ENCODE measurements around the gene EAF2.

The EAF2 gene

GRCh38 chr3:121836481-121836880, 1.5 kb downstream of the EAF2 start:
- no peaks in the 10 kb centered on the region for H3K79me1 ChIP-seq (ENCODE audit: low read depth, low read length)
- H3K4ac ChIP-seq (ENCODE audit: low read length) = no peak overlapping the region
- peaks cover 0 to 7% of the 10 kb centered on the region in 2 donors for H3K9me3 ChIP-seq (replicated peaks in 1 of 2; ENCODE audit: control insufficient read depth in 2 of 2, insufficient read depth in 1 of 2, low read depth in 1 of 2, low read length in 2 of 2)
- no peak overlapping the region for H2AK5ac ChIP-seq (ENCODE audit: low read depth, low read length)
- no peak overlapping the region for H3K27ac ChIP-seq (replicated peaks; ENCODE audit: low read length)
- no peak overlapping the region for H4K91ac ChIP-seq (ENCODE audit: low read depth, low read length, poor library complexity)
- H3K14ac ChIP-seq (ENCODE audit: low read length) = no peak overlapping the region
- H3K23ac ChIP-seq (ENCODE audit: low read depth, low read length, poor library complexity) = no peak overlapping the region
- no peak for DNase-seq (ENCODE audit: low spot score)
- H3K18ac ChIP-seq (ENCODE audit: low read length) = no peak overlapping the region
- peaks cover 0 to 5% (median 0%) of the 10 kb centered on the region in 3 experiments for H3K27me3 ChIP-seq (ENCODE audit: control insufficient read depth in 3 of 3, insufficient read depth in 3 of 3, low read depth in 1 of 3, low read length in 3 of 3)
- H3K36me3 ChIP-seq (replicated peaks in 1 of 2; ENCODE audit: control insufficient read depth in 2 of 2, insufficient read depth in 2 of 2, low read length in 2 of 2) = peaks cover 2 to 26% of the 10 kb centered on the region in 2 donors
- H3K4me2 ChIP-seq (ENCODE audit: insufficient read depth, low read length, poor library complexity, severe bottlenecking) = no peak overlapping the region
- H3K4me3 ChIP-seq (ENCODE audit: low read length in 2 of 2) = no peak overlapping the region
- H2BK12ac ChIP-seq (ENCODE audit: low read length) = no peak overlapping the region
- no peak overlapping the region for H2BK5ac ChIP-seq (ENCODE audit: low read length)
- H2BK120ac ChIP-seq (ENCODE audit: low read depth, low read length) = no peak overlapping the region
- WGBS, 2 donors (ENCODE audit: extremely low coverage in 2 of 2, insufficient read length in 2 of 2, insufficient replicate concordance in 1 of 2) = no CpG with 5 or more reads among the region's 3 CpGs
- H2AFZ ChIP-seq (ENCODE audit: low read length) = no peak overlapping the region
- no peak overlapping the region for H2BK15ac ChIP-seq (ENCODE audit: low read length)
- H3K4me1 ChIP-seq (ENCODE audit: control insufficient read depth in 2 of 2, insufficient read depth in 1 of 2, low read depth in 1 of 2, low read length in 2 of 2) = peaks cover 2 to 3% of the 10 kb centered on the region in 2 donors
- H3K9ac ChIP-seq (ENCODE audit: low read depth, low read length, poor library complexity) = no peak overlapping the region
- H4K8ac ChIP-seq (ENCODE audit: low read depth, low read length) = no peak overlapping the region

DNA sequence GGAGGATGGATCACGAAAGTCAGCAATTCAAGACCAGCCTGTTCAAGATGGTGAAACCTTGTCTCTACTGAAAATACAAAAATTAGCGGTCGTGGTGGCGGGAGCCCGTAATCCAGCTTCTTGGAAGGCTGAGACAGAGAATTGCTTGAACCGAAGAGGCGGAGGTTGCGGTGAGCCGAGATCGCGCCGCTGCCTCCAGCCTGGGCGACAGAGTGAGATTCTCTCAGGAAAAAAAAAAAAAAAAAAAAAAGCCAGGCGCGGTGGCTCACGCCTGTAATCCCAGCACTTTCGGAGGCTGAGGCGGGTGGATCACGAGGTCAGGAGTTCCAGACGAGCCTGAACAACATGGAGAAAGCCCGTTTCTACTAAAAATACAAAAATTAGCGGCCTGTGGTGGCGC, 5.0 kb downstream of the EAF2 start:
- Histone ChIP-seq H2BK12ac (ENCODE audit: low read length) (no peak overlapping the region), H3K9ac (ENCODE audit: low read depth, low read length, poor library complexity) (no peak overlapping the region), H3K4me3 (ENCODE audit: low read length in 2 of 2) (no peak overlapping the region), H2BK120ac (ENCODE audit: low read depth, low read length) (no peak overlapping the region), H4K8ac (ENCODE audit: low read depth, low read length) (no peak overlapping the region), H3K9me3 (replicated peaks in 1 of 2; ENCODE audit: control insufficient read depth in 2 of 2, insufficient read depth in 1 of 2, low read depth in 1 of 2, low read length in 2 of 2) (no peaks in the 10 kb centered on the region), H4K91ac (ENCODE audit: low read depth, low read length, poor library complexity) (no peak overlapping the region), H2AK5ac (ENCODE audit: low read depth, low read length) (no peak overlapping the region), H3K27ac (replicated peaks; ENCODE audit: low read length) (no peak overlapping the region), H3K36me3 (replicated peaks in 1 of 2; ENCODE audit: control insufficient read depth in 2 of 2, insufficient read depth in 2 of 2, low read length in 2 of 2) (no peaks in the 10 kb centered on the region), H3K18ac (ENCODE audit: low read length) (no peak overlapping the region), H3K4me2 (ENCODE audit: insufficient read depth, low read length, poor library complexity, severe bottlenecking) (no peak overlapping the region), H3K27me3 (ENCODE audit: control insufficient read depth in 3 of 3, insufficient read depth in 3 of 3, low read depth in 1 of 3, low read length in 3 of 3) (peaks cover 0 to 5% (median 0%) of the 10 kb centered on the region in 3 experiments), H3K23ac (ENCODE audit: low read depth, low read length, poor library complexity) (no peak overlapping the region), H2BK5ac (ENCODE audit: low read length) (no peak overlapping the region), H3K14ac (ENCODE audit: low read length) (no peak overlapping the region), H3K79me1 (ENCODE audit: low read depth, low read length) (no peaks in the 10 kb centered on the region), H3K4ac (ENCODE audit: low read length) (no peak overlapping the region), H2AFZ (ENCODE audit: low read length) (no peak overlapping the region), H2BK15ac (ENCODE audit: low read length) (no peak overlapping the region), H3K4me1 (ENCODE audit: control insufficient read depth in 2 of 2, insufficient read depth in 1 of 2, low read depth in 1 of 2, low read length in 2 of 2) (no peaks in the 10 kb centered on the region)
- WGBS, 2 donors (ENCODE audit: extremely low coverage in 2 of 2, insufficient read length in 2 of 2, insufficient replicate concordance in 1 of 2) = no CpG with 5 or more reads among the region's 23 CpGs
- no peak for DNase-seq (ENCODE audit: low spot score)

DNA sequence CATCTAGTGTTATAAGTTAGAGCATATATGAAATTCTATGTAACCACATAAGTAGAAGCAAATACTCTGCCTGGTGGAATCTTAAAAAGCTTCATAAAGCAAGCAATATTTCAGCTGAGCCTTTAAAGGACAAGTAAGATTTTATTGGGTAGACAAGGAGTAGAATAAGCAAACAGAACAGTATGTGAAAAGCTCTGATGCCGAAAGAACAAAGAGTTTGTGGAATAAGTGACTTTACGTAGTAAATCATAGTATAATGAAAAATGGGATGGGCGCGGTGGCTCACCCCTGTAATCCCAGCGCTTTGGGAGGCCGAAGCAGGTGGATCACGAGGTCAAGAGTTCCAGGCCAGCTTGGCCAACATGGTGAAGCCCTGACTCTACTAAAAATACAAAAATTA, 9.9 kb downstream of the EAF2 start:
- H3K4me2 ChIP-seq (ENCODE audit: insufficient read depth, low read length, poor library complexity, severe bottlenecking) = no peak overlapping the region
- H2BK5ac ChIP-seq (ENCODE audit: low read length) = no peak overlapping the region
- H2AFZ ChIP-seq (ENCODE audit: low read length) = no peak overlapping the region
- no peaks in the 10 kb centered on the region for H3K27me3 ChIP-seq (ENCODE audit: control insufficient read depth in 3 of 3, insufficient read depth in 3 of 3, low read depth in 1 of 3, low read length in 3 of 3)
- no peak overlapping the region for H2BK12ac ChIP-seq (ENCODE audit: low read length)
- H4K91ac ChIP-seq (ENCODE audit: low read depth, low read length, poor library complexity) = no peak overlapping the region
- no CpG with 5 or more reads among the region's 7 CpGs for WGBS, 2 donors (ENCODE audit: extremely low coverage in 2 of 2, insufficient read length in 2 of 2, insufficient replicate concordance in 1 of 2)
- no peak overlapping the region for H3K4me3 ChIP-seq (ENCODE audit: low read length in 2 of 2)
- H3K18ac ChIP-seq (ENCODE audit: low read length) = no peak overlapping the region
- H3K4me1 ChIP-seq (ENCODE audit: control insufficient read depth in 2 of 2, insufficient read depth in 1 of 2, low read depth in 1 of 2, low read length in 2 of 2) = no peaks in the 10 kb centered on the region
- DNase-seq (ENCODE audit: low spot score) = no peak
- H2BK120ac ChIP-seq (ENCODE audit: low read depth, low read length) = no peak overlapping the region
- H3K9ac ChIP-seq (ENCODE audit: low read depth, low read length, poor library complexity) = no peak overlapping the region
- H3K4ac ChIP-seq (ENCODE audit: low read length) = no peak overlapping the region
- H3K79me1 ChIP-seq (ENCODE audit: low read depth, low read length) = no peaks in the 10 kb centered on the region
- H3K14ac ChIP-seq (ENCODE audit: low read length) = no peak overlapping the region
- no peak overlapping the region for H2AK5ac ChIP-seq (ENCODE audit: low read depth, low read length)
- no peak overlapping the region for H2BK15ac ChIP-seq (ENCODE audit: low read length)
- no peaks in the 10 kb centered on the region for H3K36me3 ChIP-seq (replicated peaks in 1 of 2; ENCODE audit: control insufficient read depth in 2 of 2, insufficient read depth in 2 of 2, low read length in 2 of 2)
- H3K23ac ChIP-seq (ENCODE audit: low read depth, low read length, poor library complexity) = no peak overlapping the region
- no peak overlapping the region for H3K27ac ChIP-seq (replicated peaks; ENCODE audit: low read length)
- no peaks in the 10 kb centered on the region for H3K9me3 ChIP-seq (replicated peaks in 1 of 2; ENCODE audit: control insufficient read depth in 2 of 2, insufficient read depth in 1 of 2, low read depth in 1 of 2, low read length in 2 of 2)
- H4K8ac ChIP-seq (ENCODE audit: low read depth, low read length) = no peak overlapping the region

GRCh38 chr3:121852256-121852655, 17.2 kb downstream of the EAF2 start:
- H3K9me3 ChIP-seq (replicated peaks in 1 of 2; ENCODE audit: control insufficient read depth in 2 of 2, insufficient read depth in 1 of 2, low read depth in 1 of 2, low read length in 2 of 2) = no peaks in the 10 kb centered on the region

More at GRCh38 chr3:121852256-121852655, 17.2 kb downstream of the EAF2 start:
- DNase-seq (ENCODE audit: low spot score) = no peak
- WGBS, 2 donors (ENCODE audit: extremely low coverage in 2 of 2, insufficient read length in 2 of 2, insufficient replicate concordance in 1 of 2) = no CpG with 5 or more reads among the region's 2 CpGs
- H3K9ac ChIP-seq (ENCODE audit: low read depth, low read length, poor library complexity) = no peak overlapping the region
- no peak overlapping the region for H3K18ac ChIP-seq (ENCODE audit: low read length)
- no peaks in the 10 kb centered on the region for H3K27me3 ChIP-seq (ENCODE audit: control insufficient read depth in 3 of 3, insufficient read depth in 3 of 3, low read depth in 1 of 3, low read length in 3 of 3)
- no peak overlapping the region for H2AFZ ChIP-seq (ENCODE audit: low read length)
- no peak overlapping the region for H4K91ac ChIP-seq (ENCODE audit: low read depth, low read length, poor library complexity)
- H2BK120ac ChIP-seq (ENCODE audit: low read depth, low read length) = no peak overlapping the region
- H2BK12ac ChIP-seq (ENCODE audit: low read length) = no peak overlapping the region
- peaks cover 0 to under 1% of the 10 kb centered on the region in 2 donors for H3K36me3 ChIP-seq (replicated peaks in 1 of 2; ENCODE audit: control insufficient read depth in 2 of 2, insufficient read depth in 2 of 2, low read length in 2 of 2)
- H3K27ac ChIP-seq (replicated peaks; ENCODE audit: low read length) = no peak overlapping the region
- no peak overlapping the region for H3K4me2 ChIP-seq (ENCODE audit: insufficient read depth, low read length, poor library complexity, severe bottlenecking)
- no peak overlapping the region for H2BK5ac ChIP-seq (ENCODE audit: low read length)
- no peak overlapping the region for H2AK5ac ChIP-seq (ENCODE audit: low read depth, low read length)
- H3K4ac ChIP-seq (ENCODE audit: low read length) = no peak overlapping the region
- H3K4me1 ChIP-seq (ENCODE audit: control insufficient read depth in 2 of 2, insufficient read depth in 1 of 2, low read depth in 1 of 2, low read length in 2 of 2) = no peaks in the 10 kb centered on the region
- H2BK15ac ChIP-seq (ENCODE audit: low read length) = no peak overlapping the region
- no peak overlapping the region for H4K8ac ChIP-seq (ENCODE audit: low read depth, low read length)
- no peaks in the 10 kb centered on the region for H3K79me1 ChIP-seq (ENCODE audit: low read depth, low read length)
- H3K14ac ChIP-seq (ENCODE audit: low read length) = no peak overlapping the region
- H3K23ac ChIP-seq (ENCODE audit: low read depth, low read length, poor library complexity) = no peak overlapping the region
- no peak overlapping the region for H3K4me3 ChIP-seq (ENCODE audit: low read length in 2 of 2)
